GM19468 (cell line): ENCODE measurements around the gene CD82.
"Not testable (repeated sequence)": the region's sequence is repeated elsewhere in the genome, so short reads cannot be mapped to it uniquely, and the experiment has no call there.

Experiments
- ATAC-seq: cut with Tn5 transposase; IDR thresholded peaks from one replicate; pipeline ENCODE4 v1.9.1; 2021; ENCODE audit warnings: mild to moderate bottlenecking, moderate library complexity, moderate number of reproducible peaks; ENCODE audit not compliant: unreplicated experiment; ENCODE audit errors: extremely low read depth

CD82 gene

GRCh38 chr11:44532809-44533208 lies 32.7 kb upstream of the CD82 start:
- no peak for ATAC-seq

GRCh38 chr11:44533921-44534711 lies 31.3 kb upstream of the CD82 start:
- ATAC-seq = no peak

GRCh38 chr11:44535191-44535980 lies 30.1 kb upstream of the CD82 start:
- ATAC-seq = no peak

- no peak for ATAC-seq
Measured at GRCh38 chr11:44536788-44537516, 28.5 kb upstream of the CD82 start.

GRCh38 chr11:44537679-44538078 lies 27.8 kb upstream of the CD82 start:
- ATAC-seq = no peak

- peak; percentile 48 for ATAC-seq
Measured at GRCh38 chr11:44538375-44539054, 26.9 kb upstream of the CD82 start.

GRCh38 chr11:44539971-44540370 lies 25.5 kb upstream of the CD82 start:
- ATAC-seq = no peak

GRCh38 chr11:44540667-44541066 lies 24.8 kb upstream of the CD82 start:
- no peak for ATAC-seq

GRCh38 chr11:44542372-44542771 lies 23.1 kb upstream of the CD82 start:
- no peak for ATAC-seq

GRCh38 chr11:44546984-44547383 lies 18.5 kb upstream of the CD82 start:
- not testable (repeated sequence) for ATAC-seq

- ATAC-seq = not testable (repeated sequence)
Measured at GRCh38 chr11:44547534-44547933, 17.9 kb upstream of the CD82 start.

- no peak for ATAC-seq
Measured at GRCh38 chr11:44548032-44548695, 17.3 kb upstream of the CD82 start.

GRCh38 chr11:44548961-44549749 lies 16.3 kb upstream of the CD82 start:
- not testable (repeated sequence) for ATAC-seq

- no peak for ATAC-seq
Measured at GRCh38 chr11:44550123-44550522, 15.3 kb upstream of the CD82 start.

GRCh38 chr11:44551456-44552139 lies 13.9 kb upstream of the CD82 start:
- ATAC-seq = no peak

GRCh38 chr11:44555031-44555800 lies 10.2 kb upstream of the CD82 start:
- ATAC-seq = no peak

- no peak for ATAC-seq
Measured at GRCh38 chr11:44556735-44557409, 8.6 kb upstream of the CD82 start.
